ENCODE results near the gene MGAT4C.

Gene MGAT4C

GRCh38 chr12:86229772-86230171, 26.4 kb downstream of the MGAT4C start:
- Histone ChIP-seq H3K36me3 (ENCODE audit: control insufficient read depth, insufficient read depth, low read length) (no peaks in the 10 kb centered on the region), H3K4me3 (replicated peaks; ENCODE audit: low read depth, low read length) (no peak overlapping the region), H3K27me3 (replicated peaks; ENCODE audit: control insufficient read depth, insufficient read depth, low read length) (no peaks in the 10 kb centered on the region)
- TF ChIP-seq CTCF (IDR thresholded peaks at IDR 0.05; ENCODE audit: insufficient read depth, low read length, poor library complexity, severe bottlenecking) = no peak
- DNase-seq (ENCODE audit: extremely low read depth, insufficient read length) = no peak

DNA sequence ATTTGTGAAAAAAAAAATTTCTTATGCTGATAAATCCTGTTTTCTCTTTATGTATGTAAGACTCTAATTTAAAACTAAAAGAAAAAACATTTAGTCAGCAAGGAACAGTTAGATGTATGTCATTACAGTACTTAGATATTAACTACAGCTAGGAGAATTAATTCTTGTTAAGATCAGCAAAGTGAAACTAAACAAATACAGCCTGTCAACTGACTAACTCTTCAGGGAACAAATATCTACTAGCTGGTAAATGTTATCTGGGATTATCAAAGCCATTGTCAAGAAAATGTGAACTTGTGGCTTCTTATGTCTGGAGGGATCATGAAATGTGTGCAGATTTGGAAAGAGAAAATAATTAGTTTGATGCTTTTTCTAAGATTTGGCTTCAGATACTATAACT, 27.5 kb downstream of the MGAT4C start:
- DNase-seq (ENCODE audit: extremely low read depth, insufficient read length) = no peak
- Histone ChIP-seq H3K4me3 (replicated peaks; ENCODE audit: low read depth, low read length) (no peak overlapping the region), H3K27me3 (replicated peaks; ENCODE audit: control insufficient read depth, insufficient read depth, low read length) (no peaks in the 10 kb centered on the region), H3K36me3 (ENCODE audit: control insufficient read depth, insufficient read depth, low read length) (no peaks in the 10 kb centered on the region)
- TF ChIP-seq CTCF (IDR thresholded peaks at IDR 0.05; ENCODE audit: insufficient read depth, low read length, poor library complexity, severe bottlenecking) = no peak

GRCh38 chr12:86226481-86226880, 29.7 kb downstream of the MGAT4C start:
- DNase-seq (ENCODE audit: extremely low read depth, insufficient read length) = no peak
- Histone ChIP-seq H3K4me3 (replicated peaks; ENCODE audit: low read depth, low read length) (no peak overlapping the region), H3K27me3 (replicated peaks; ENCODE audit: control insufficient read depth, insufficient read depth, low read length) (no peaks in the 10 kb centered on the region), H3K36me3 (ENCODE audit: control insufficient read depth, insufficient read depth, low read length) (no peaks in the 10 kb centered on the region)
- no peak for TF ChIP-seq CTCF (IDR thresholded peaks at IDR 0.05; ENCODE audit: insufficient read depth, low read length, poor library complexity, severe bottlenecking)

DNA sequence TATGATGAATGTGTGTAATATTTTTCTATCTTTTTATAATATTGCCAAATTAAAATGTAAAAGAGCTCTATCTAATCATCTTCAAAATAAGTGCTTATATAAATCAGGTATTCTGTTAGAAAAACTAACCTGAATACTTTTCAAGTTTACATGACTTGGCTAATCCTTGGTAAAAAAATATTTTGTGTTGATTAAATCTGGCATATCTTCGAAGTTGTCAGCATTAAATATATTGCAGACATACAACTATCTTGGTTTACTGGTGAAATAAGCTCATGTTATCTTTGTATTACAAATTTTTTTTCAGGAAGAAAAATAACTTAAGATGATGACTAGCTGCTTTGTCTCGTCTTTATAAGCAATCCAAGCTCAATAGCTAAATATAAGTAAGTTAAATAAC, 39.6 kb downstream of the MGAT4C start:
- no peak overlapping the region for H3K4me3 ChIP-seq (replicated peaks; ENCODE audit: low read depth, low read length)

DNA sequence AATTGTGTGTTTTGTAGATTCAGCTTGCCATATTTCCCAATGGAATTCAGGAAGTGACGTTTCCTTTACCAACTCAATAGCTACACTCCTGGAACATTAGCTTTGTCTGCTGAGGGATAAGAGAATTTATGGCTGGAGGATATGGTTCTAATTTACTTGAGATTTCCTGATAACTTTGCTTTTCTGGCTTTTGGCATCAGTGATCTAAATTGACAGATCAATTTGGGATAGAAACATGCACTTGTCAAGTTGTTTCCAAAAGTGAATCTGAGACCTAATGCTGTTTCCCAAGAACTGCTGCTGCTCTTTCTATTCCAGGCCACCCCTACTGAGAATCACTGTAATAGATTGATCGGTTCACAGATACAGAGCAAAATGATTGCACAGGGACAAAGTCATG, 43.2 kb downstream of the MGAT4C start:
- DNase-seq (ENCODE audit: extremely low read depth, insufficient read length) = no peak
- no peak for TF ChIP-seq CTCF (IDR thresholded peaks at IDR 0.05; ENCODE audit: insufficient read depth, low read length, poor library complexity, severe bottlenecking)
- H3K36me3 ChIP-seq (ENCODE audit: control insufficient read depth, insufficient read depth, low read length) = no peaks in the 10 kb centered on the region
- H3K4me3 ChIP-seq (replicated peaks; ENCODE audit: low read depth, low read length) = no peak overlapping the region
- no peaks in the 10 kb centered on the region for H3K27me3 ChIP-seq (replicated peaks; ENCODE audit: control insufficient read depth, insufficient read depth, low read length)

More for the DNA sequence above, 39.6 kb downstream of the MGAT4C start:
- DNase-seq (ENCODE audit: extremely low read depth, insufficient read length) = no peak
- no peaks in the 10 kb centered on the region for H3K27me3 ChIP-seq (replicated peaks; ENCODE audit: control insufficient read depth, insufficient read depth, low read length)
- H3K36me3 ChIP-seq (ENCODE audit: control insufficient read depth, insufficient read depth, low read length) = no peaks in the 10 kb centered on the region
- no peak for TF ChIP-seq CTCF (IDR thresholded peaks at IDR 0.05; ENCODE audit: insufficient read depth, low read length, poor library complexity, severe bottlenecking)
